Tibial nerve (tissue), 4 donors: ENCODE measurements around the gene SYN1. TPM values are rescaled to one million over a fixed set of nuclear protein-coding genes. Genes with fewer than 3 reads are reported as not detected.

Experiments
- DNase-seq, 2 donors: peaks; one replicate each; pipeline ENCODE4 v3.0.0-alpha.2; 2019; ENCODE audit warnings: low spot score in 2 of 2
- H3K27ac ChIP-seq, 4 donors: fragments of 200-600 bp; sonication (generic) in 3 of 4; one replicate each; pipeline ENCODE4 v1.5.1; 2017 to 2019; ENCODE audit warnings: mild to moderate bottlenecking in 1 of 4
- H3K27me3 ChIP-seq, 2 donors: fragments of 200-600 bp; sonication (generic) in 1 of 2; one replicate each; pipeline versions ENCODE4 v1.5.1 to v1.6.0; 2017 to 2019
- H3K36me3 ChIP-seq, 3 donors: fragments of 200-600 bp; sonication (generic); one replicate each; pipeline ENCODE4 v1.5.1; 2018 to 2019
- H3K4me1 ChIP-seq, 4 donors: fragments of 200-600 bp; sonication (generic) in 3 of 4; one replicate each; pipeline ENCODE4 v1.5.1; 2017 to 2019
- H3K4me3 ChIP-seq, 4 donors: fragments of 200-600 bp; sonication (generic) in 3 of 4; one replicate each; pipeline ENCODE4 v1.5.1; 2017 to 2019; ENCODE audit warnings: mild to moderate bottlenecking in 1 of 4, moderate library complexity in 1 of 4
- H3K9me3 ChIP-seq, 4 donors: fragments of 200-600 bp; sonication (generic) in 3 of 4; one replicate each; pipeline ENCODE4 v1.5.1; 2017 to 2019
- EP300 ChIP-seq, 2 donors: sonication (generic); formaldehyde crosslinking; IDR thresholded peaks; one replicate each; pipeline ENCODE4 v1.6.1; 2017; ENCODE audit warnings: antibody characterized with exemption in 2 of 2, mild to moderate bottlenecking in 1 of 2
- POLR2A ChIP-seq, 2 donors: fragments of 450-650 bp; IDR thresholded peaks; one replicate each; pipeline ENCODE4 v1.6.1; 2017; ENCODE audit warnings: antibody characterized with exemption in 2 of 2, mild to moderate bottlenecking in 2 of 2, moderate library complexity in 2 of 2
- WGBS, 2 donors: methylation state at CpG; one replicate each; pipeline ENCODE4 v1.1.5; 2018; 5-methylcytosine and 5-hydroxymethylcytosine counted together
- total RNA-seq, 4 donors: library from RNA; depleted of rRNA; stranded (reverse); fragments of >200 nt; gene quantifications; one replicate each; pipeline ENCODE4 v1.1.0, GENCODE V29; 2016
- TF ChIP-seq, protein P1 (sequence below), 5 experiments: fragments of 200-600 bp in 3 of 5; fragments of 450-650 bp in 2 of 5; sonication (generic) in 3 of 5; IDR thresholded peaks; one replicate each; pipeline ENCODE4 v1.5.1; 2016 to 2019; ENCODE audit warnings: antibody characterized with exemption in 5 of 5, mild to moderate bottlenecking in 3 of 5, moderate library complexity in 2 of 5

The SYN1 gene
- total RNA-seq, 4 donors from 2014 or later = 0.42 to 1.2 TPM; not detected in 2

GRCh38 chrX:47562615-47563243, 56.9 kb downstream of the SYN1 start:
- DNase-seq = no peak
- Histone ChIP-seq H3K4me3 (no peak overlapping the region), H3K4me1 (peaks cover 0 to 26% (median 0%) of the 10 kb centered on the region in 4 donors), H3K9me3 (no peaks in the 10 kb centered on the region), H3K36me3 (peaks cover 0 to 43% (median 0%) of the 10 kb centered on the region in 3 donors), H3K27me3 (no peaks in the 10 kb centered on the region), H3K27ac (no peak overlapping the region)
- TF ChIP-seq, protein P1, sequence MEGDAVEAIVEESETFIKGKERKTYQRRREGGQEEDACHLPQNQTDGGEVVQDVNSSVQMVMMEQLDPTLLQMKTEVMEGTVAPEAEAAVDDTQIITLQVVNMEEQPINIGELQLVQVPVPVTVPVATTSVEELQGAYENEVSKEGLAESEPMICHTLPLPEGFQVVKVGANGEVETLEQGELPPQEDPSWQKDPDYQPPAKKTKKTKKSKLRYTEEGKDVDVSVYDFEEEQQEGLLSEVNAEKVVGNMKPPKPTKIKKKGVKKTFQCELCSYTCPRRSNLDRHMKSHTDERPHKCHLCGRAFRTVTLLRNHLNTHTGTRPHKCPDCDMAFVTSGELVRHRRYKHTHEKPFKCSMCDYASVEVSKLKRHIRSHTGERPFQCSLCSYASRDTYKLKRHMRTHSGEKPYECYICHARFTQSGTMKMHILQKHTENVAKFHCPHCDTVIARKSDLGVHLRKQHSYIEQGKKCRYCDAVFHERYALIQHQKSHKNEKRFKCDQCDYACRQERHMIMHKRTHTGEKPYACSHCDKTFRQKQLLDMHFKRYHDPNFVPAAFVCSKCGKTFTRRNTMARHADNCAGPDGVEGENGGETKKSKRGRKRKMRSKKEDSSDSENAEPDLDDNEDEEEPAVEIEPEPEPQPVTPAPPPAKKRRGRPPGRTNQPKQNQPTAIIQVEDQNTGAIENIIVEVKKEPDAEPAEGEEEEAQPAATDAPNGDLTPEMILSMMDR (IDR thresholded peaks at IDR 0.05) = peak in 1 of 5 experiments; percentile 18
- no peak for TF ChIP-seq EP300 (IDR thresholded peaks at IDR 0.05)
- TF ChIP-seq POLR2A (IDR thresholded peaks at IDR 0.05) = no peak
- WGBS, 2 donors = 49 to 78% methylated on average over 3 to 12 of the region's 13 CpGs

DNA sequence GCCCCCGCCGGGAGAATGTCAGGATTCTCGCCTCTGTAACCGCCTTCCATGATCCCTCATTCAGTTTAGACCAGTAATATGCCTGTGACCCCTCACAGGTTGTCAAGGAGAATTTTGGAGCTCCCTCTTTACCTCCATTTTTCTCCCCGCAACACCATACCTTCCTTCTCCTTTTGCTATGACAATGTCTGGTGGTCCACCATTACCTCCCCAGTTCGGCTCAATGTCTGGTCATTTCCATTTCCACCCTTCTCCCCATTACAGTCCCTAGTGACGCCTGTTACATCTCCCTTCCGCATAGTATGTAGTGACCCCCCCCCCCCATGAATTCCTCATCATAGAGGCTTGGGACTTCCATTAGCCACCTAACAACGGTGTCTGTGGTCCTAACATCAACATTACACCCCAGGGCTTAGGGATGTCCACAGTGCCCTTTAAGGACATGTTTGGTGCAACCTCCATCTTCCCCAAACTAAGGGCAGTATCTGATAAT, 58.0 kb downstream of the SYN1 start:
- H3K27ac ChIP-seq = peak overlapping the region; percentile 92 to 98 (median 94)
- no peak for DNase-seq
- H3K27me3 ChIP-seq = no peaks in the 10 kb centered on the region
- WGBS, 2 donors = 0 to 50% methylated on average over 7 to 9 of the region's 9 CpGs
- TF ChIP-seq POLR2A (IDR thresholded peaks at IDR 0.05) = no peak
- no peak for TF ChIP-seq EP300 (IDR thresholded peaks at IDR 0.05)
- TF ChIP-seq, protein P1 (IDR thresholded peaks at IDR 0.05) = no peak
- H3K9me3 ChIP-seq = no peaks in the 10 kb centered on the region
- peak overlapping the region; percentile 36 to 73 (median 56) for H3K4me3 ChIP-seq
- peaks cover 0 to 26% (median 0%) of the 10 kb centered on the region in 4 donors for H3K4me1 ChIP-seq
- peaks cover 0 to 34% (median 0%) of the 10 kb centered on the region in 3 donors for H3K36me3 ChIP-seq

- peak; percentile 93 to 94 for DNase-seq
- no peaks in the 10 kb centered on the region for H3K27me3 ChIP-seq
- no peaks in the 10 kb centered on the region for H3K9me3 ChIP-seq
- peak within 1 kb of the TSS; percentile 36 to 73 (median 56) for H3K4me3 ChIP-seq
- TF ChIP-seq, protein P1 (IDR thresholded peaks at IDR 0.05) = peak in 1 of 5 experiments; percentile 39
- TF ChIP-seq EP300 (IDR thresholded peaks at IDR 0.05) (peak in 1 of 2 donors; percentile 87), POLR2A (IDR thresholded peaks at IDR 0.05) (peak in 1 of 2 donors; percentile 69)
- peaks cover 0 to 28% (median 0%) of the 10 kb centered on the region in 3 donors for H3K36me3 ChIP-seq
- 0 to 39% methylated on average over 9 to 59 of the region's 59 CpGs for WGBS, 2 donors
- H3K27ac ChIP-seq = peak within 1 kb of the TSS; percentile 92 to 98 (median 94)
- H3K4me1 ChIP-seq = peaks cover 0 to 26% (median 0%) of the 10 kb centered on the region in 4 donors
Observed at GRCh38 chrX:47560934-47561658, 58.6 kb downstream of the SYN1 start, which contains the start of gene ARAF. Gene ARAF, plus strand, starts transcription at chrX:47561205. Its CDS starts 1,763 bp downstream, at chrX:47562968.

GRCh38 chrX:47560179-47560933, 59.3 kb downstream of the SYN1 start:
- Histone ChIP-seq H3K4me3 (peak overlapping the region; percentile 24 to 73 (median 56)), H3K36me3 (peaks cover 0 to 26% (median 0%) of the 10 kb centered on the region in 3 donors), H3K27ac (peak overlapping the region; percentile 88 to 98 (median 93)), H3K4me1 (peaks cover 0 to 26% (median 0%) of the 10 kb centered on the region in 4 donors), H3K27me3 (no peaks in the 10 kb centered on the region), H3K9me3 (no peaks in the 10 kb centered on the region)
- WGBS, 2 donors = 19 to 40% methylated on average over 14 to 15 of the region's 15 CpGs
- TF ChIP-seq, protein P1 (IDR thresholded peaks at IDR 0.05) = no peak
- DNase-seq = no peak
